C4-2B (cell line): Measurements from ENCODE around the gene KLC3.

Experiments
- H3K27ac ChIP-seq: fragments of 450-650 bp; 2 replicates; pipeline ENCODE4 v1.5.1; 2017
- ZFX ChIP-seq: fragments of 450-650 bp; IDR thresholded peaks from 2 replicates; pipeline ENCODE4 v1.6.1; 2017
- TF ChIP-seq, protein P1 (sequence below): fragments of 450-650 bp; conservative IDR thresholded peaks from 2 replicates; pipeline ENCODE4 v1.5.1; 2017; ENCODE audit warnings: mild to moderate bottlenecking

Gene KLC3

GRCh38 chr19:45362291-45362690, 21.7 kb downstream of the KLC3 start:
- H3K27ac ChIP-seq: no peak overlapping the region

DNA sequence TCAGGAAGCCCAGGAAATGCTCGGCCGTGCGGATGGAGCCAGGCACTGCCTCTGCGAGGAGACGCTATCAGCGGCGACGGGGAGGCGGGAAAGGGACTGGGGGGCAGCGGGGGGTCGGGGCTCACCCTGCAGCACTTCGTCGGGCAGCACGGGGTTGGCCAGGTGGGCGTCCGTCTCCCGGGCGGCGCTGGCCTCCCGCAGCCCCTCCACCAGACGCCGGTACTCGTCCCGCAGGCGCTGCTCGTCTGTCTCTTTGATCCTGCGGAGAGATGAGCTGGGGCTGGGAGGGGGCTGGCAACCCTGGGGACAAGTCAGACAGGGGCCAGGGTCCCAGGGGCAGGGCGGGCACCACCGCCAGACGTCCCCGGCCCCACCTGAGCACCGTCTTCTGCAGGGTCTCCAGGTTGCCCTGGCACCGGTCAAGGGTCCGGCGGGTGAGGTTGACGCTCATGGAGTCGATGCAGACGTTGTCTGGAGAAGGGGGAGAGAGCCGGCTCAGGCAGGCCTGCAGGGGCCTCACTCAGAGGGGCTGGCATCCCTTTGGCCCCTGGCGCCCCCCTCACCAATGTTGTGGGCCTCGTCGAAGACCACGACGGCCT, 23.4 kb downstream of the KLC3 start:
- TF ChIP-seq, protein P1, sequence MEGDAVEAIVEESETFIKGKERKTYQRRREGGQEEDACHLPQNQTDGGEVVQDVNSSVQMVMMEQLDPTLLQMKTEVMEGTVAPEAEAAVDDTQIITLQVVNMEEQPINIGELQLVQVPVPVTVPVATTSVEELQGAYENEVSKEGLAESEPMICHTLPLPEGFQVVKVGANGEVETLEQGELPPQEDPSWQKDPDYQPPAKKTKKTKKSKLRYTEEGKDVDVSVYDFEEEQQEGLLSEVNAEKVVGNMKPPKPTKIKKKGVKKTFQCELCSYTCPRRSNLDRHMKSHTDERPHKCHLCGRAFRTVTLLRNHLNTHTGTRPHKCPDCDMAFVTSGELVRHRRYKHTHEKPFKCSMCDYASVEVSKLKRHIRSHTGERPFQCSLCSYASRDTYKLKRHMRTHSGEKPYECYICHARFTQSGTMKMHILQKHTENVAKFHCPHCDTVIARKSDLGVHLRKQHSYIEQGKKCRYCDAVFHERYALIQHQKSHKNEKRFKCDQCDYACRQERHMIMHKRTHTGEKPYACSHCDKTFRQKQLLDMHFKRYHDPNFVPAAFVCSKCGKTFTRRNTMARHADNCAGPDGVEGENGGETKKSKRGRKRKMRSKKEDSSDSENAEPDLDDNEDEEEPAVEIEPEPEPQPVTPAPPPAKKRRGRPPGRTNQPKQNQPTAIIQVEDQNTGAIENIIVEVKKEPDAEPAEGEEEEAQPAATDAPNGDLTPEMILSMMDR: no peak
- TF ChIP-seq ZFX: no peak
- H3K27ac ChIP-seq: no peak overlapping the region

More at GRCh38 chr19:45362291-45362690, 21.7 kb downstream of the KLC3 start:
- no peak for TF ChIP-seq ZFX
- TF ChIP-seq, protein P1: no peak

DNA sequence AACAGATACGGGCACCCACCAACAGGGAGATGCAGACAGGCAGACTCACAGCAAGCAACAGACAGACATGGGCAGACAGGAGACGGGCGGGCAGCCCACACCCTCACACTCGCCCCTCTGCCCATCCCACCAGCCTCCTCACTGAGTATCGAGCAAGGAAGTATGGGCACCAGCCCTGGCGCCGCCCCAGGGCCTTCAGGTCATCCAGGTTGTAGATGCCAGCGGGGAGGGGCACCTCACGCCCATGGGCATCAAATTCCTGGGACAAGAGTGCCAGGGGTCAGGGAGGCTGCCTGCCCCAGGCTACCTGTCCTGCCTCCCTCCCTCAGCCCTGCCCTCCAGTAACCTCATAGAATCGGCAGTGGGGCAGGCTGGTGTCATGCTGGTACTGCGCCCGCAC, 24.1 kb downstream of the KLC3 start:
- TF ChIP-seq, protein P1: no peak
- no peak for TF ChIP-seq ZFX
- no peak overlapping the region for H3K27ac ChIP-seq

DNA sequence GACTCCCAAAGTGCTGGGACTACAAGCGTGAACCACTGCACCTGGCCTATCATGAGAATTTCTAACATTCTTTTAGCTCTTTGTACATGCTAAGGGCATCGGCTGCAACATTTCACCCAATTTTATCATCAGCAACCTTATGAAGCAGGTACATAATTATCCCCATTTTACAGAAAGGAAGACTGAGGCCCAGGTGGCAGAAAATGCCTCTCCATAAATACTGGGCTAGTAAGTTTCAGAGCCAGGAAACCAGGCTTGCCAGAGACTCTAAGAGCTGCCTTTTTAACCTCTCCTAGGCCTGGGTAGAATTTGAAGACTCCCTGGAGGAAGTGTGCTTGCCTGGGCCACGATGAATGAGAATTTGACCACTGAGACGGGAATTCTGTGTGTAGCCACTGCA, 27.6 kb downstream of the KLC3 start:
- TF ChIP-seq ZFX: no peak
- TF ChIP-seq, protein P1: no peak
- no peak overlapping the region for H3K27ac ChIP-seq

- H3K27ac ChIP-seq: no peak overlapping the region
- TF ChIP-seq ZFX: no peak
- TF ChIP-seq, protein P1: no peak
These were observed 28.3 kb downstream of the KLC3 start for GRCh38 chr19:45368737-45369340.

- TF ChIP-seq ZFX: no peak
- TF ChIP-seq, protein P1: no peak
- peak within 1 kb of the TSS; percentile 78 for H3K27ac ChIP-seq
These were observed 30.1 kb downstream of the KLC3 start, which contains the start of gene ERCC2 for GRCh38 chr19:45370410-45371204. TSS of gene ERCC2 (minus strand) at chr19:45370573. CDS start at chr19:45370540, 33 bp downstream.
